Activated naive CD8-positive, alpha-beta T cell treated with anti-CD3 and anti-CD28 coated beads for 36 hours (primary cell): Measurements from ENCODE around the gene ZNF528. TPM values are rescaled to one million over a fixed set of nuclear protein-coding genes. Genes with fewer than 3 reads are reported as not detected.

Experiments
- DNase-seq: peaks from one replicate; pipeline ENCODE4 v3.0.0; 2021
- H3K27ac Mint-ChIP-seq: one replicate; pipeline ENCODE4 v1.8.0; 2022; ENCODE audit warnings: mild to moderate bottlenecking, moderate library complexity, mixed read lengths
- H3K27me3 Mint-ChIP-seq: one replicate; pipeline ENCODE4 v1.8.0; 2022; ENCODE audit warnings: mild to moderate bottlenecking, mixed read lengths
- H3K36me3 Mint-ChIP-seq: one replicate; pipeline ENCODE4 v1.8.0; 2021; ENCODE audit warnings: mild to moderate bottlenecking, mixed read lengths
- H3K4me1 Mint-ChIP-seq: one replicate; pipeline ENCODE4 v1.8.0; 2021; ENCODE audit warnings: mixed read lengths
- H3K4me3 Mint-ChIP-seq: one replicate; pipeline ENCODE4 v1.8.0; 2022; ENCODE audit warnings: mild to moderate bottlenecking, moderate library complexity, mixed read lengths
- H3K9me3 Mint-ChIP-seq: one replicate; pipeline ENCODE4 v1.8.0; 2022; ENCODE audit warnings: mixed read lengths
- total RNA-seq, 2 experiments: library from RNA; stranded (reverse); gene quantifications; one replicate each; pipeline ENCODE4 v1.2.3, GENCODE V29; 2021

ZNF528 gene
- total RNA-seq, 2 experiments from 2014 or later, result 9.4 to 11.2 TPM

GRCh38 chr19:52464798-52465470 lies 67.3 kb downstream of the ZNF528 start:
- H3K27me3 Mint-ChIP-seq, result no peaks in the 10 kb centered on the region
- H3K4me3 Mint-ChIP-seq, result no peak overlapping the region
- DNase-seq, result no peak
- H3K9me3 Mint-ChIP-seq, result peaks cover 62% of the 10 kb centered on the region
- peaks cover 59% of the 10 kb centered on the region for H3K36me3 Mint-ChIP-seq
- H3K27ac Mint-ChIP-seq, result no peak overlapping the region
- no peaks in the 10 kb centered on the region for H3K4me1 Mint-ChIP-seq

Other genes starting within 250 kb of the ZNF528 start
- gene ZNF836, start 226.2 kb upstream of the ZNF528 start, total RNA-seq, result 10 to 100 TPM; 10.0 to 12.0 TPM
- 100 to 1,000 TPM; 222 to 244 TPM for gene PPP2R1A, start 207.8 kb upstream of the ZNF528 start, total RNA-seq
- 10 to 100 TPM; 28.6 to 31.4 TPM for gene ZNF766, start 128.3 kb upstream of the ZNF528 start, total RNA-seq
- 1 to 10 TPM; 5.7 to 6.4 TPM for gene ZNF480, start 100.7 kb upstream of the ZNF528 start, total RNA-seq
- 1 to 10 TPM; 2.4 to 2.9 TPM for gene ZNF610, start 61.6 kb upstream of the ZNF528 start, total RNA-seq
- 10 to 100 TPM; 15.0 to 19.9 TPM for gene ZNF880, start 27.9 kb upstream of the ZNF528 start, total RNA-seq
- gene ZNF534, start 31.3 kb downstream of the ZNF528 start, total RNA-seq, result not detected
- gene ZNF578, start 55.7 kb downstream of the ZNF528 start, total RNA-seq, result 1 to 10 TPM in 1 of 2 experiments, under 1 TPM in 1; 0.93 to 1.1 TPM
- gene ZNF808, start 129.8 kb downstream of the ZNF528 start, total RNA-seq, result 10 to 100 TPM; 21.1 to 25.7 TPM
- 10 to 100 TPM; 18.9 to 19.2 TPM for gene ZNF701, start 172.4 kb downstream of the ZNF528 start, total RNA-seq
- 10 to 100 TPM; 22.0 to 22.5 TPM for gene ZNF83, start 240.5 kb downstream of the ZNF528 start, total RNA-seq